Stimulated activated naive CD8-positive, alpha-beta T cell treated with anti-CD3 and anti-CD28 coated beads, Interleukin-15, Interleukin-2, amounts not matched to agents 100 ng/mL and 50 ng/mL, for 24 hours (primary cell): ENCODE measurements around the gene ACOT8.
A peak's percentile ranks its signal among the peaks of the same experiment; 100 is the strongest.

Experiments used
- H3K27ac Mint-ChIP-seq: one replicate; pipeline ENCODE4 v1.8.0; 2021; ENCODE audit warnings: mild to moderate bottlenecking, mixed read lengths
- H3K27me3 Mint-ChIP-seq: one replicate; pipeline ENCODE4 v1.8.0; 2021; ENCODE audit warnings: mixed read lengths
- H3K36me3 Mint-ChIP-seq: one replicate; pipeline ENCODE4 v1.8.0; 2021; ENCODE audit warnings: low read depth, mixed read lengths
- H3K4me1 Mint-ChIP-seq: one replicate; pipeline ENCODE4 v1.8.0; 2021; ENCODE audit warnings: low read depth, mixed read lengths
- H3K4me3 Mint-ChIP-seq: one replicate; pipeline ENCODE4 v1.8.0; 2021; ENCODE audit warnings: mild to moderate bottlenecking, mixed read lengths
- H3K9me3 Mint-ChIP-seq: one replicate; pipeline ENCODE4 v1.8.0; 2021; ENCODE audit warnings: mixed read lengths

ACOT8 gene

DNA sequence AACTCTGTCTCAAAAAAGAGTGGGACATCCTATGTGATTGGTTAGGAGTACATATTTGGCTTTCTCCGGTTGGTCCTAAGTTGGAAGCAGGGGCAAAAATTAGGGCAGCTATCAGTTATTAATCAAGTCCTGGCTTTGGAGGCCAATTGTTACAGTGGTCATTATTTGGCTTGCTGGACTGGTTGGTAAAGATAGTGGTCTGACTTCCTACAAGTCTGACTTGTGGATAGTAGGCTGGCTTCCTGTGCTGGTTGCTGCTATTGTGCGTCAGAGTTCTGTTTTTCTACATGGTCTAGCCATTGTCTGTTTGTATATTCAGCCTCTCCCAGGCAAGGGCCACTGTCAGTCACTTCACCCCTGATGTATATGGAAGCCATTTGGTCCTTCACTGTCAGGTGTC, 7.0 kb downstream of the ACOT8 start:
- peaks cover 22% of the 10 kb centered on the region for H3K36me3 Mint-ChIP-seq
- no peak overlapping the region for H3K4me3 Mint-ChIP-seq
- no peaks in the 10 kb centered on the region for H3K27me3 Mint-ChIP-seq
- H3K4me1 Mint-ChIP-seq = peaks cover 9% of the 10 kb centered on the region
- H3K27ac Mint-ChIP-seq = no peak overlapping the region
- no peaks in the 10 kb centered on the region for H3K9me3 Mint-ChIP-seq

DNA sequence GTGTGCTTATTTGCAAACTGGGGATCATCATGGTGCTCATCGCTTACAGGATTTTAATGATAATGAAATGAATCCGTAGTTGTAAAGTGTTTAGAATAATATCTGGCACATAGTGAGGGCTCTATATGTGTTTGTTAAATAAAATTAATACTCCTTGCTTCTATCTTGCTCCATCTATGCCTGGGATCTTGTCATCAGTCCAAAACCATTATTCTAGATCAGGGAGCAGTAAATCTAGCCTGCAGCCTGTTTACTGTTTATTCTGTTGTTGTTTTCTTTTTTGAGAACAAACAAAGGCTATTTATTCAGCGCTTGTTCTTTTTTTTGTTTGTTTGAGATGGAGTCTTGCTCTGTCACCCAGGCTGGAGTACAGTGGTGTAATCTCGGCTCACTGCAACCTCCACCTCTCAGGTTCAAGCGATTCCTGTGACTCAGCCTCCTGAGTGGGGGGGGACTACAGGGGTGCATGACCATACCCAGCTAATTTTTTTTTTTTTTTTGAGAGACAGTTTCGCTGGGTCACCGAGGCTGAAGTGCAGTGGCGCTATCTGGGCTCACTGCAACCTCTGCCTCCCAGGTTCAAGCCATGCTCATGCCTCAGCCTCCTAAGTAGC, 8.1 kb downstream of the ACOT8 start:
- Mint-ChIP-seq H3K4me3 (no peak overlapping the region), H3K36me3 (peaks cover 28% of the 10 kb centered on the region), H3K27me3 (no peaks in the 10 kb centered on the region), H3K4me1 (no peaks in the 10 kb centered on the region), H3K27ac (no peak overlapping the region), H3K9me3 (no peaks in the 10 kb centered on the region)

GRCh38 chr20:45848421-45848820, 8.8 kb downstream of the ACOT8 start:
- H3K9me3 Mint-ChIP-seq = no peaks in the 10 kb centered on the region
- no peak overlapping the region for H3K27ac Mint-ChIP-seq
- no peaks in the 10 kb centered on the region for H3K27me3 Mint-ChIP-seq
- no peaks in the 10 kb centered on the region for H3K4me1 Mint-ChIP-seq
- peaks cover 35% of the 10 kb centered on the region for H3K36me3 Mint-ChIP-seq
- no peak overlapping the region for H3K4me3 Mint-ChIP-seq

DNA sequence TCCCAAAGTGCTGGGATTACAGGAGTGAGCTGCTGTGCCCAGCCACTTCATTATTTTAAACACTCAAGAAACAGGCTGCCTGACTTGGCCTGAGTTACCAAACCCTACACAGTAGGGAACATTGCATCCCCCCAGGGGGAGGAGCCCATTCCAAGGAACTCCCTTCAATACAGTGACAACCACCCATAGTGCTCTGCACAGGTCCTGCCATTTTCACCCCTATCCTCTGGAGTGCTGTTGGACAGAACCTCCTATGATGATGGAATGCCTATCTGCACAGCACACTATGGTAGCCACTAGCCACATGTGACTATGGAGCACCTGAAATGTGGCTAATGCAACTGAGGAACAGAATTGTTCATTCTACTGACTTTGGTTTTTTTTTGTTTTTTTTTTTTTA, 11.7 kb downstream of the ACOT8 start:
- H3K36me3 Mint-ChIP-seq = peaks cover 30% of the 10 kb centered on the region
- no peak overlapping the region for H3K4me3 Mint-ChIP-seq
- peaks cover 4% of the 10 kb centered on the region for H3K4me1 Mint-ChIP-seq
- no peaks in the 10 kb centered on the region for H3K9me3 Mint-ChIP-seq
- H3K27ac Mint-ChIP-seq = no peak overlapping the region
- H3K27me3 Mint-ChIP-seq = no peaks in the 10 kb centered on the region

DNA sequence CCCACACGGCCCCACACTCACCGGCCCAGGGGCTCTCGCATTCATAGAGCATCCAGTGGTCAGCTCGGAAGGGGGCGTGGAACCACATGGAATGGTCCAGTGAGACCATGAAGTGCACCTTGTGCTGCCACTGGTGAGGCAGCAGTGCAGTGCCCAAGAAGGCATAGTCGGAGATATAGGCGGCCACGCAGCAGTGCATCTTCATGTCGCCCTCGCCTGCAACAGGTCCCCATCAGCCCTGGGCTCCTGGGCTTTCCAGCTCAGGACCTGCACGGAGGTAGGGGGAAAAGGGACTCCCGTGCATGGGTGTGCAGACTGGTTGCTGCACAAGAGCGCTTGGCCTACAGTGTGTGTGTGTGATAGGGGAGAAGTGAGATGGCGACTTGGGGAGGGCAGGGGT, 13.7 kb downstream of the ACOT8 start:
- Mint-ChIP-seq H3K9me3 (no peaks in the 10 kb centered on the region), H3K4me1 (peaks cover 4% of the 10 kb centered on the region), H3K27me3 (no peaks in the 10 kb centered on the region), H3K4me3 (no peak overlapping the region), H3K36me3 (peaks cover 29% of the 10 kb centered on the region), H3K27ac (no peak overlapping the region)

GRCh38 chr20:45842169-45842812, 14.9 kb downstream of the ACOT8 start:
- H3K4me3 Mint-ChIP-seq = no peak overlapping the region
- H3K9me3 Mint-ChIP-seq = no peaks in the 10 kb centered on the region
- H3K27me3 Mint-ChIP-seq = no peaks in the 10 kb centered on the region
- H3K27ac Mint-ChIP-seq = no peak overlapping the region
- H3K36me3 Mint-ChIP-seq = peaks cover 24% of the 10 kb centered on the region
- peaks cover 4% of the 10 kb centered on the region for H3K4me1 Mint-ChIP-seq

GRCh38 chr20:45841407-45842129, 15.6 kb downstream of the ACOT8 start:
- H3K27me3 Mint-ChIP-seq = no peaks in the 10 kb centered on the region
- H3K9me3 Mint-ChIP-seq = no peaks in the 10 kb centered on the region
- H3K4me3 Mint-ChIP-seq = no peak overlapping the region
- H3K27ac Mint-ChIP-seq = no peak overlapping the region
- H3K36me3 Mint-ChIP-seq = peaks cover 24% of the 10 kb centered on the region
- H3K4me1 Mint-ChIP-seq = peaks cover 4% of the 10 kb centered on the region

DNA sequence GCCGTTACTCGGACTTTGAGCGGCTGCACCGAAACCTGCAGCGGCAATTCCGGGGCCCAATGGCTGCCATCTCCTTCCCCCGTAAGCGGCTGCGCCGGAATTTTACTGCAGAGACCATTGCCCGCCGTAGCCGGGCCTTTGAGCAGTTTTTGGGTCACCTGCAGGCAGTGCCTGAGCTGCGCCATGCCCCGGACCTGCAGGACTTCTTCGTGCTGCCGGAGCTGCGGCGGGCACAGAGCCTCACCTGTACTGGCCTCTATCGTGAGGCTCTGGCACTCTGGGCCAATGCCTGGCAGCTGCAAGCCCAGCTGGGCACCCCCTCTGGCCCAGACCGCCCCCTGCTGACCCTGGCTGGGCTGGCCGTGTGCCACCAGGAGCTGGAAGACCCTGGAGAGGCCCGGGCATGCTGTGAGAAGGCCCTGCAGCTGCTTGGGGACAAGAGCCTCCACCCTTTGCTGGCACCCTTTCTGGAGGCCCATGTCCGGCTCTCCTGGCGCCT, 16.4 kb downstream of the ACOT8 start:
- Mint-ChIP-seq H3K27ac (no peak overlapping the region), H3K36me3 (peaks cover 19% of the 10 kb centered on the region), H3K4me3 (no peak overlapping the region), H3K27me3 (no peaks in the 10 kb centered on the region), H3K4me1 (peaks cover 4% of the 10 kb centered on the region), H3K9me3 (no peaks in the 10 kb centered on the region)

DNA sequence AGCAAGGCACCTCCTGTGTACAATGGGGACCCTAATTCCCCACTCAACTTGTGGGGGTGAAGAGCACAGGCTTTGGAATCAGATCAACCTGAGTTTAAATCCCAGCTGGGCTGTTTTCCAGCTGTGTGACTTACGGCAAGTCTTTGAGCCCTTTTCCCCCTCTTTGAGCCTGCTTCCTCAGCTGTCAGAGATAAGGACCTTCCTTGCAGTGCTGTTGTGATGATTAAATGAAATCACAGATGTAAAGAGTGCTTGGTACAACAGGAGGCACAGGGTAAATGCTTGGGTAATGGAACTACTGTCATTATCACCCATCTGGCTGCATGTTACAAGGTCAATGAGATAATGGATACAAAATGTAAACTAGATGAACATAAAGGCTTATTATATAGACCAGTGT, 20.4 kb downstream of the ACOT8 start:
- Mint-ChIP-seq H3K4me1 (peaks cover 16% of the 10 kb centered on the region), H3K27me3 (no peaks in the 10 kb centered on the region), H3K27ac (no peak overlapping the region), H3K4me3 (no peak overlapping the region), H3K9me3 (no peaks in the 10 kb centered on the region), H3K36me3 (no peaks in the 10 kb centered on the region)

GRCh38 chr20:45835825-45836224, 21.4 kb downstream of the ACOT8 start:
- H3K27me3 Mint-ChIP-seq = no peaks in the 10 kb centered on the region
- H3K36me3 Mint-ChIP-seq = no peaks in the 10 kb centered on the region
- peak overlapping the region; percentile 53 for H3K4me3 Mint-ChIP-seq
- H3K27ac Mint-ChIP-seq = no peak overlapping the region
- H3K4me1 Mint-ChIP-seq = peaks cover 16% of the 10 kb centered on the region
- no peaks in the 10 kb centered on the region for H3K9me3 Mint-ChIP-seq

GRCh38 chr20:45835329-45835765, 21.8 kb downstream of the ACOT8 start:
- Mint-ChIP-seq H3K9me3 (no peaks in the 10 kb centered on the region), H3K4me1 (peaks cover 16% of the 10 kb centered on the region), H3K36me3 (no peaks in the 10 kb centered on the region), H3K27me3 (peaks cover 1% of the 10 kb centered on the region), H3K27ac (no peak overlapping the region), H3K4me3 (peak overlapping the region; percentile 53)

GRCh38 chr20:45834797-45835161, 22.4 kb downstream of the ACOT8 start:
- Mint-ChIP-seq H3K4me3 (peak overlapping the region; percentile 53), H3K36me3 (no peaks in the 10 kb centered on the region), H3K9me3 (no peaks in the 10 kb centered on the region), H3K27ac (no peak overlapping the region), H3K4me1 (peaks cover 16% of the 10 kb centered on the region), H3K27me3 (peaks cover 3% of the 10 kb centered on the region)

DNA sequence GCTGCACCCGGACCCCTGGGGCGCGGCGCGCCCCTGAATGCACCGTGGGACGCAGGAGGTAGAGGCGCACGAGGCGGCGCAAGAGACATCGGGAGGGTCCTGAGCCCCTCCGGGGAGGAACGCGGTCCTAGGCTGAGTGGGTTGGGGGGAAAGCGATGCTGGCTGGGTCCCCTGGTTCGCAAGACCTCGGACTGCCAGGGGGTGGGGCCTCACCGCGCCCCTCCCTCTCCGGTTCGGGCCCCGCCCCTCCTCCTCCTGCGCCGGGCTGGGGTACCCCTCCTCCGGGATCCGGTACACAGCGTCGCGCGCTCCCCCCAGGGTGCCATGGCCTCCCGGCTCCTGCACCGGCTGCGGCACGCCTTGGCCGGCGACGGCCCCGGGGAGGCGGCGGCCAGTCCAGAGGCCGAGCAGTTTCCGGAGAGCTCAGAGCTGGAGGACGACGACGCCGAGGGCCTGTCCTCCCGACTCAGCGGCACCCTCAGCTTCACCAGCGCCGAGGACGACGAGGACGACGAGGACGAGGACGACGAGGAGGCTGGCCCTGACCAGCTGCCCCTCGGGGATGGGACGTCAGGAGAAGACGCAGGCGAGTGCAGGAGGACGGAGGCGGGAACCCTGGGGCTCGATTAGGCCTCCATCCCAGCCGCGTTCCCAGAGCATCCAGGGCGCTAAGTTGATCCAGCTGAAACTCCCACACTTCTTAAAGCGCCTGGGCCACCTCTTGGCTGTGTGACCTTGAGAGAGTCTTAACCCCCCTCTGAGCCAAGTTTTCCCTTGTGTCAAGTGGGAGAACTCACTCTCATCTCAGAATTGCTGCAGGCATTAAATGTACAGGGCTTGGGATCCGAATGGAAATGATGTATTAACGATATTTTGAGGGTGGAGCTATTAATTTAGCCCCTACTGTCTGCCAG, 23.1 kb downstream of the ACOT8 start:
- no peak overlapping the region for H3K27ac Mint-ChIP-seq
- H3K9me3 Mint-ChIP-seq = no peaks in the 10 kb centered on the region
- H3K4me1 Mint-ChIP-seq = peaks cover 16% of the 10 kb centered on the region
- peaks cover 3% of the 10 kb centered on the region for H3K27me3 Mint-ChIP-seq
- peak overlapping the region; percentile 53 for H3K4me3 Mint-ChIP-seq
- no peaks in the 10 kb centered on the region for H3K36me3 Mint-ChIP-seq

DNA sequence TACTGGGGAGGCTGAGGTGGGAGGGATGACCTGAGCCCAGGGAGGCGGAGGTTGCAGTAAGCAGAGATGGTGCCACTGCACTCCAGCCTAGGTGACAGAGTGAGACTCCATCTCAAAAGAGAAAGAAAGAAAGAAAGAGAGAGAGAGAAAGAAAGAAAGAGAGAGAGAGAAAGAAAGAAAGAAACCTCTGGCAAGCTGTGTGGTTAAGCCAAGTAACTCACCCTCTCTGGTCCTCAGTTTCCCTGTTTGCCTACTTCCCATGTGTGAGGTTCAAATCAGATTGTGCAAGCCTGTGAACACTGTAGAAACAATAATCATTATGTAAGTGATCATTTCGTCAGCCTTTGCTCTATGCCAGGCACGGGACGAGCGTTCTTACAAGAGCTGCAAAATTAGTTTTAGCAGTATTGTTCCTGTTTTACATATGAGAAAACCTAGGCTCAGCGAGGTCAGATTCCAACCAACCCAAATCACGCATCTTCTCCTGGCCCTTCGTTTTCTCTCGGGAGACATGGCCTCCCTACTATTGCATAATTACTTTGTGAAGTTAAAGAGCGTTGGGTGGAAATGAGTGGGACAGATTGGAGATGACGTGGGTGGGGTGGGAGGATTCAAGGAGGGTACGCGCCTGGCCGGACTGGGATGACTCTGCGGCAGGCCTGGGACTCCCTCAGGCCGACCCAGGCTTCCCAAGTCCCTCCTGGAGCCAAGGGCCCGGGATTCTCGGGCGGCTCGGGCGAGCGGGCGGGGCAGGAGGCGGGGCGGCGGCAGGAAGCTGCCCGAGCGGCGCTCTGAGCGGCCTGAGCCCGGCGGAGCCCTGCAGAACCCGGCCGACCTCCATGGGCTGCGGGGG, 23.9 kb downstream of the ACOT8 start, which contains the start of gene SNX21:
SNX21 (plus strand) TSS at position 770 of the 853 bp plus-strand sequence. CDS start 121 bp downstream, outside the sequence.
- Mint-ChIP-seq H3K4me1 (peaks cover 16% of the 10 kb centered on the region), H3K36me3 (no peaks in the 10 kb centered on the region), H3K4me3 (peak within 1 kb of the TSS; percentile 76), H3K27me3 (peaks cover 3% of the 10 kb centered on the region), H3K9me3 (no peaks in the 10 kb centered on the region), H3K27ac (no peak within 1 kb of the TSS)
